Measurements from ENCODE around the gene PITX2.
A peak's percentile ranks its signal among the peaks of the same experiment; 100 is the strongest.

PITX2 gene

DNA sequence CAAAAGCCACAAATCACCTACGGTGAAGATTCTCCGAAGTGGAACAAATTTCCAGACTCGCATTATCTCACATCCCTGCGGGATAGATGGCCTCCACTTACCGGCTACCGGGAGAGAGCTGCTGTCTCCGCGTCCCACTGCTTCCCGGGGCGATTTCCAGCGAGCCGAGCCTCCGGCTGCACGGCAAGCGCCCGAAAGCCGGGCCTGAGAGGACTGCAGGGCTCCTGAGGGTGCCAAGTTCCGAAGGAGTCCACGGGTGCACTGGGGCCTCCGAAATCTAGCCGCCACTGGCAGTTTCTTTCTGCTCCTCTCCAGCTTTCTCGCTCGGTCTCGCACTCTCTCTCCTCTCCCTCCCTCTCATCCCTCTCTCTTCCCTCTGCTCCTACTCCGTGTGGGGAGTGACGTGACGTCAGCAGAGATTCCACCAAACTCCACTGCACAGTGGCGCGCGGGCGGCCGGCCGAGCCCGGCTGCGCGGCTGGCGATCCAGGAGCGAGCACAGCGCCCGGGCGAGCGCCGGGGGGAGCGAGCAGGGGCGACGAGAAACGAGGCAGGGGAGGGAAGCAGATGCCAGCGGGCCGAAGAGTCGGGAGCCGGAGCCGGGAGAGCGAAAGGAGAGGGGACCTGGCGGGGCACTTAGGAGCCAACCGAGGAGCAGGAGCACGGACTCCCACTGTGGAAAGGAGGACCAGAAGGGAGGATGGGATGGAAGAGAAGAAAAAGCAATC is 14.0 kb upstream of the PITX2 start (continued):
- TF ChIP-seq, protein P1, sequence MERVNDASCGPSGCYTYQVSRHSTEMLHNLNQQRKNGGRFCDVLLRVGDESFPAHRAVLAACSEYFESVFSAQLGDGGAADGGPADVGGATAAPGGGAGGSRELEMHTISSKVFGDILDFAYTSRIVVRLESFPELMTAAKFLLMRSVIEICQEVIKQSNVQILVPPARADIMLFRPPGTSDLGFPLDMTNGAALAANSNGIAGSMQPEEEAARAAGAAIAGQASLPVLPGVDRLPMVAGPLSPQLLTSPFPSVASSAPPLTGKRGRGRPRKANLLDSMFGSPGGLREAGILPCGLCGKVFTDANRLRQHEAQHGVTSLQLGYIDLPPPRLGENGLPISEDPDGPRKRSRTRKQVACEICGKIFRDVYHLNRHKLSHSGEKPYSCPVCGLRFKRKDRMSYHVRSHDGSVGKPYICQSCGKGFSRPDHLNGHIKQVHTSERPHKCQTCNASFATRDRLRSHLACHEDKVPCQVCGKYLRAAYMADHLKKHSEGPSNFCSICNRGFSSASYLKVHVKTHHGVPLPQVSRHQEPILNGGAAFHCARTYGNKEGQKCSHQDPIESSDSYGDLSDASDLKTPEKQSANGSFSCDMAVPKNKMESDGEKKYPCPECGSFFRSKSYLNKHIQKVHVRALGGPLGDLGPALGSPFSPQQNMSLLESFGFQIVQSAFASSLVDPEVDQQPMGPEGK (tag by site-specific recombination; IDR thresholded peaks at IDR 0.05), result 0 out of 2 replicates have a peak, but pooled peaks have one; percentile 12
- TF ChIP-seq ZNF211 (tag by site-specific recombination; IDR thresholded peaks at IDR 0.05; ENCODE audit: low read depth), result no peak
- peak; percentile 62 for TF ChIP-seq GLIS1 (tag by site-specific recombination; IDR thresholded peaks at IDR 0.05)
- TF ChIP-seq, protein P2, sequence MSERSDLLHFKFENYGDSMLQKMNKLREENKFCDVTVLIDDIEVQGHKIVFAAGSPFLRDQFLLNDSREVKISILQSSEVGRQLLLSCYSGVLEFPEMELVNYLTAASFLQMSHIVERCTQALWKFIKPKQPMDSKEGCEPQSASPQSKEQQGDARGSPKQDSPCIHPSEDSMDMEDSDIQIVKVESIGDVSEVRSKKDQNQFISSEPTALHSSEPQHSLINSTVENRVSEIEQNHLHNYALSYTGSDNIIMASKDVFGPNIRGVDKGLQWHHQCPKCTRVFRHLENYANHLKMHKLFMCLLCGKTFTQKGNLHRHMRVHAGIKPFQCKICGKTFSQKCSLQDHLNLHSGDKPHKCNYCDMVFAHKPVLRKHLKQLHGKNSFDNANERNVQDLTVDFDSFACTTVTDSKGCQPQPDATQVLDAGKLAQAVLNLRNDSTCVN (tag by site-specific recombination; optimal IDR thresholded peaks at IDR 0.05), result peak; percentile 78
- no peak for TF ChIP-seq ZSCAN23 (tag by site-specific recombination; IDR thresholded peaks at IDR 0.05)
- TF ChIP-seq ZNF341 (tag by site-specific recombination; IDR thresholded peaks at IDR 0.05; ENCODE audit: low read depth), result peak; percentile 43; the same call in 1 of the 2 replicates
- 0 out of 2 replicates have a peak, but pooled peaks have one; percentile 21 for TF ChIP-seq ZNF561 (tag by site-specific recombination; IDR thresholded peaks at IDR 0.05; ENCODE audit: borderline replicate concordance)
- peak; percentile 87 for TF ChIP-seq MZF1 (tag by site-specific recombination; IDR thresholded peaks at IDR 0.05; ENCODE audit: borderline replicate concordance)
- peak; percentile 68; the same call in 1 of the 2 replicates for TF ChIP-seq ZBTB17 (tag by site-specific recombination; IDR thresholded peaks at IDR 0.05)
- no peak for TF ChIP-seq ZNF521 (tag by site-specific recombination; IDR thresholded peaks at IDR 0.05)
- TF ChIP-seq ZNF202 (tag by site-specific recombination; IDR thresholded peaks at IDR 0.05; ENCODE audit: borderline replicate concordance), result no peak; the same call in 1 of the 2 replicates

- CTCF ChIA-PET, result interaction anchor here (0.6 kb wide), 1 partner anchor 64 kb away, joined by 3 read pairs; no protein-coding TSS in a partner anchor
- Histone ChIP-seq H3K27ac (ENCODE audit: extremely low read depth, low read depth, low read length) (peak overlapping the region; percentile 80), H3K9me3 (ENCODE audit: control insufficient read depth, insufficient read depth, low read depth, low read length) (no peaks in the 10 kb centered on the region), H3K4me1 (ENCODE audit: control insufficient read depth, insufficient read depth, low read length) (no peaks in the 10 kb centered on the region), H3K36me3 (ENCODE audit: control insufficient read depth in 2 of 2, insufficient read depth in 1 of 2, low read length in 2 of 2) (peaks cover 0 to 29% of the 10 kb centered on the region in 2 experiments; a peak in 1 of 3 replicates), H3K4me3 (ENCODE audit: low read depth, low read length) (peak overlapping the region; percentile 45)
- TF ChIP-seq ZBTB10 (tag by site-specific recombination; IDR thresholded peaks at IDR 0.05) (no peak), ZNF529 (tag by site-specific recombination; IDR thresholded peaks at IDR 0.05; ENCODE audit: insufficient replicate concordance) (no peak), ZFP3 (tag by site-specific recombination; IDR thresholded peaks at IDR 0.05; ENCODE audit: low read depth) (no peak), ZNF24 (tag by site-specific recombination; IDR thresholded peaks at IDR 0.05) (no peak), ZNF174 (tag by site-specific recombination; IDR thresholded peaks at IDR 0.05) (no peak)
- TF ChIP-seq, protein P3, sequence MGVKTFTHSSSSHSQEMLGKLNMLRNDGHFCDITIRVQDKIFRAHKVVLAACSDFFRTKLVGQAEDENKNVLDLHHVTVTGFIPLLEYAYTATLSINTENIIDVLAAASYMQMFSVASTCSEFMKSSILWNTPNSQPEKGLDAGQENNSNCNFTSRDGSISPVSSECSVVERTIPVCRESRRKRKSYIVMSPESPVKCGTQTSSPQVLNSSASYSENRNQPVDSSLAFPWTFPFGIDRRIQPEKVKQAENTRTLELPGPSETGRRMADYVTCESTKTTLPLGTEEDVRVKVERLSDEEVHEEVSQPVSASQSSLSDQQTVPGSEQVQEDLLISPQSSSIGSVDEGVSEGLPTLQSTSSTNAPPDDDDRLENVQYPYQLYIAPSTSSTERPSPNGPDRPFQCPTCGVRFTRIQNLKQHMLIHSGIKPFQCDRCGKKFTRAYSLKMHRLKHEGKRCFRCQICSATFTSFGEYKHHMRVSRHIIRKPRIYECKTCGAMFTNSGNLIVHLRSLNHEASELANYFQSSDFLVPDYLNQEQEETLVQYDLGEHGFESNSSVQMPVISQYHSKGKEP (tag by site-specific recombination; IDR thresholded peaks at IDR 0.05), result no peak
- POLR2A ChIA-PET, result interaction anchor here (1.2 to 1.8 kb wide), 2 partner anchors 12 to 14 kb away, joined by 3 to 14 read pairs; partner anchors contain the start of gene PITX2
Measured at GRCh38 chr4:110636171-110636679, 13.3 kb upstream of the PITX2 start.
